Measurements from ENCODE around the gene ZDHHC22. TPM values are rescaled to one million over a fixed set of nuclear protein-coding genes. Genes with fewer than 3 reads are reported as not detected.
"Not testable (repeated sequence)": the region's sequence is repeated elsewhere in the genome, so short reads cannot be mapped to it uniquely, and the experiment has no call there.

ZDHHC22 gene
- total RNA-seq, 4 donors from 2014 or later, result 0.12 to 0.40 TPM; not detected in 2

DNA sequence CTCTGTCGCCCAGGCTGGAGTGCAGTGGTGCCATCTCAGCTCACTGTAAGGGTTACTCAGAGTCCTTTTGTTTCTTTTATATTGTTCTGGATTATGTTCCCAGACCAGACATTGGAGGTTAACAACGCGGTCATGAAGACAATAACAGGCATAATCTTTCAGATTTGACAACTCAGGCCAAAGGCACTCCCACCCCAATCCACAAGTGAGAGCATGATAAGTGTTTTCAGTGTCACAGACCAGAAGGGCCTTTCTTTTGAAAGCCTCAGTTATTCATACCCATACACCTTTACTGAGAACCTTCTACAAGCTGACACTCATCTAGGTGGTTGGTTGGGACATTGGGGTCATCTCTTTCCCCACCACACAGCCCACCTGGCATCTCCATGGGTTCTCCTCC, 37.1 kb upstream of the ZDHHC22 start:
- Histone ChIP-seq H3K36me3 (no peaks in the 10 kb centered on the region), H3K4me3 (no peak overlapping the region), H3K9me3 (no peaks in the 10 kb centered on the region), H3K4me1 (peaks cover 0 to 13% (median 5%) of the 10 kb centered on the region in 3 donors), H3K27ac (no peak overlapping the region), H3K27me3 (peaks cover 67% of the 10 kb centered on the region)
- WGBS, 2 donors (ENCODE audit: low coverage in 1 of 2), result 24 to 43% methylated on average over 3 of the region's 3 CpGs
- ATAC-seq, result no peak
- TF ChIP-seq EP300 (IDR thresholded peaks at IDR 0.05) (no peak), POLR2A (IDR thresholded peaks at IDR 0.05) (no peak), POLR2AphosphoS5 (IDR thresholded peaks at IDR 0.05) (no peak)
- TF ChIP-seq, protein P1, sequence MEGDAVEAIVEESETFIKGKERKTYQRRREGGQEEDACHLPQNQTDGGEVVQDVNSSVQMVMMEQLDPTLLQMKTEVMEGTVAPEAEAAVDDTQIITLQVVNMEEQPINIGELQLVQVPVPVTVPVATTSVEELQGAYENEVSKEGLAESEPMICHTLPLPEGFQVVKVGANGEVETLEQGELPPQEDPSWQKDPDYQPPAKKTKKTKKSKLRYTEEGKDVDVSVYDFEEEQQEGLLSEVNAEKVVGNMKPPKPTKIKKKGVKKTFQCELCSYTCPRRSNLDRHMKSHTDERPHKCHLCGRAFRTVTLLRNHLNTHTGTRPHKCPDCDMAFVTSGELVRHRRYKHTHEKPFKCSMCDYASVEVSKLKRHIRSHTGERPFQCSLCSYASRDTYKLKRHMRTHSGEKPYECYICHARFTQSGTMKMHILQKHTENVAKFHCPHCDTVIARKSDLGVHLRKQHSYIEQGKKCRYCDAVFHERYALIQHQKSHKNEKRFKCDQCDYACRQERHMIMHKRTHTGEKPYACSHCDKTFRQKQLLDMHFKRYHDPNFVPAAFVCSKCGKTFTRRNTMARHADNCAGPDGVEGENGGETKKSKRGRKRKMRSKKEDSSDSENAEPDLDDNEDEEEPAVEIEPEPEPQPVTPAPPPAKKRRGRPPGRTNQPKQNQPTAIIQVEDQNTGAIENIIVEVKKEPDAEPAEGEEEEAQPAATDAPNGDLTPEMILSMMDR (IDR thresholded peaks at IDR 0.05), result no peak

DNA sequence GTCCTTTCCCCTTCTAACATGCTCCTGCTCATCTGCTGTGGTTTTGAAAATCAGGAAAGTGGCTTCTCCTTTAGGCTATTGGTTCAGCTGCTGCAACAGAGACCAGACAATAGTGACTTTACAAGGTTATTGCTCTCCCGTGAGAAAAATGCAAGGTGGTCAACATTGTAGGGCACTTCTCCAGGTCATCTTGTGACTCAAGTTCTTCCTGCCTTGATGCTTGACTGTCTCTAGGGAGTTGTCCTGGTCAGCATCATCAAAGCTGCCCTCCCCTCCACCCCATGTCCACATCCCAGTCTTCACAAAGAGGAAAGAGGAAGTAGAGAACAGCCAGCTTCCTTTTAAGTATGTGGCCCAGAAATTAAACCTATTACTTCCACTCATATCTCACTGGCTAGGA, 36.1 kb upstream of the ZDHHC22 start:
- 0% methylated on average over 1 of the region's 1 CpG; no CpG with 5 or more reads in 1 of the 2 donors for WGBS, 2 donors (ENCODE audit: low coverage in 1 of 2)
- peaks cover 0 to 13% (median 5%) of the 10 kb centered on the region in 3 donors for H3K4me1 ChIP-seq
- TF ChIP-seq, protein P1 (IDR thresholded peaks at IDR 0.05), result no peak
- TF ChIP-seq EP300 (IDR thresholded peaks at IDR 0.05) (no peak), POLR2A (IDR thresholded peaks at IDR 0.05) (no peak), POLR2AphosphoS5 (IDR thresholded peaks at IDR 0.05) (no peak)
- no peak for ATAC-seq
- no peak overlapping the region for H3K4me3 ChIP-seq
- H3K36me3 ChIP-seq, result no peaks in the 10 kb centered on the region
- peaks cover 61% of the 10 kb centered on the region for H3K27me3 ChIP-seq
- no peak overlapping the region for H3K27ac ChIP-seq
- no peaks in the 10 kb centered on the region for H3K9me3 ChIP-seq

DNA sequence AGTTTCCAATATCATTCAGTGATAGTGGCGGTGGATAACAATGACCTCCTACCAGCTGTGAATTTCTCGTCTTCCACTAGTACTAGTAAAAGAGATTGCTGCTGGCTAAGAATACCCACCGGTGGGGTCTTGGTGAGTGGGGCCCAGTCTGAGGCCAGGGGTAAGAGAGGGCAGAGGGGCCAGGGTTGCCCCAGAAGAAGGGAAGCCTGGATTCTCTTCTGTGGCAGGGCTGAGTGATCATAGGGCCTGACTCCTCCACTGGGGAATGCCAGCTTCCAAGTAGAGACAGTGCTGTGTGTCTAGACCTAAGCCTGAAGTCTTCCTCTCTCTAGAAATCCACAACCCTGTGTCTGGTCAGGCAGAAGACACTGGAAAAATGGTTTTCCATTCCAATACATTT, 34.3 kb upstream of the ZDHHC22 start:
- TF ChIP-seq, protein P1 (IDR thresholded peaks at IDR 0.05), result no peak
- no peak for TF ChIP-seq EP300 (IDR thresholded peaks at IDR 0.05)
- TF ChIP-seq POLR2AphosphoS5 (IDR thresholded peaks at IDR 0.05), result no peak
- TF ChIP-seq POLR2A (IDR thresholded peaks at IDR 0.05), result no peak
- Histone ChIP-seq H3K4me3 (no peak overlapping the region), H3K27ac (no peak overlapping the region), H3K27me3 (peaks cover 44% of the 10 kb centered on the region), H3K36me3 (no peaks in the 10 kb centered on the region), H3K4me1 (no peaks in the 10 kb centered on the region), H3K9me3 (peaks cover 0 to 6% (median 0%) of the 10 kb centered on the region in 3 donors)
- WGBS, 2 donors (ENCODE audit: low coverage in 1 of 2), result 33 to 100% methylated on average over 1 to 2 of the region's 3 CpGs
- no peak for ATAC-seq

DNA sequence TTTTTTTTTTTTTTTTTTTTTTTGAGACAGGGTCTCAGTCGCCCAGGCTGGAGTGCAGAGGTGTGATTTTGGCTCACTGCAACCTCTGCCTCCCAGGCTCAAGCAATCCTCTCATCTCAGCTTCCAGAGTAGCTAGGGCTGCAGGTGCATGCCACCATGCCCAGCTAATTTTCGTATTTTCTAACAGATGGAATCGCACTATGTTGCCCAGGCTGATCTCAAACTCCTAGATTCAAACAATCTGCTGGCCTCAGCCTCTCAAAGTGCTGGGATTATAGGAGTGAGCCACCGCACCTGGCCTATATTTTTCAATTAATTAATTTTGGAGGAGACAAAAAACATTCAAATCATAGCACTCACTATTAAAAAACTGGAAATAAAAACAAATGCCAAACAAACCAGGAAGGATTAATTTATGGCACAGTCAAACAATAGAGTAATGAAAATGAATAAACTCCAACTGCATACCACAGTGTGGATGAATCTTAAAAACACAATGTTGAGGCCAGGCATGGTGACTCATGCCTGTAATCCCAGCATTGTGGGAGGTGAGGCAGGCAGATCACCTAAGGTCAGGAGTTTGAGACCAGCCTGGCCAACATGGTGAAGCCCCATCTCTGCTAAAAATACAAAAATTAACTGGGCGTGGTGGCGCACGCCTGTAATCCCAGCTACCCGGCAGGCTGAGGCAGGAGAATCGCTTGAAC, 32.5 kb upstream of the ZDHHC22 start:
- not testable (repeated sequence) for H3K4me3 ChIP-seq, H3K27ac ChIP-seq, H3K4me1 ChIP-seq, H3K36me3 ChIP-seq, ATAC-seq
- Histone ChIP-seq H3K27me3 (peaks cover 28% of the 10 kb centered on the region), H3K9me3 (peaks cover 0 to 24% (median 0%) of the 10 kb centered on the region in 3 donors)
- WGBS, 2 donors (ENCODE audit: low coverage in 1 of 2), result 87 to 93% methylated on average over 4 to 6 of the region's 9 CpGs

DNA sequence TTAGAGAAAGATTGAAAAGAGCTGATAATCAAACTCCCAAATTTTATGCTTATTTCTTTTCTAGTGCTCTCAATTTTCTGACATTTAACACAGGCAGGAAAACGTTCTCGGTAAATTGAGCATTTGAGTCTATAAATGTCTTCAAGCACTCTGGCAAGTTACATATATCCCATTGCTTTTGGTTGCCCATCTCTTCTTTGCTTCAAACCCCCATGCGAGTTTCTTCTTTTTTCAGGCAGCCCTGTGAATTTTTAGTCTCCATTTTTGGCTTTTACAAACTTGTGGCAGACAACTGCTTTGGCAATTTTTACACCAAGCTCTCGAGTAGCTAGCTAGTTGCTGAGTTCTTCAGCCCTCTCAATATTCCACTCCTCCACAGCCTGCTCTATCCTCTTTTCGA, 31.3 kb upstream of the ZDHHC22 start:
- no peaks in the 10 kb centered on the region for H3K4me1 ChIP-seq
- TF ChIP-seq, protein P1 (IDR thresholded peaks at IDR 0.05), result no peak
- TF ChIP-seq EP300 (IDR thresholded peaks at IDR 0.05), result no peak
- no peak for TF ChIP-seq POLR2AphosphoS5 (IDR thresholded peaks at IDR 0.05)
- no peak for TF ChIP-seq POLR2A (IDR thresholded peaks at IDR 0.05)
- no peak for ATAC-seq
- WGBS, 2 donors (ENCODE audit: low coverage in 1 of 2), result 63 to 70% methylated on average over 5 of the region's 5 CpGs
- H3K36me3 ChIP-seq, result no peaks in the 10 kb centered on the region
- H3K4me3 ChIP-seq, result no peak overlapping the region
- peaks cover 0 to 32% (median 0%) of the 10 kb centered on the region in 3 donors for H3K9me3 ChIP-seq
- H3K27ac ChIP-seq, result no peak overlapping the region
- H3K27me3 ChIP-seq, result peaks cover 28% of the 10 kb centered on the region
